IPS DF 4.7 (cell line): ENCODE data around the gene DHX30.
"Not testable (repeated sequence)": the region's sequence is repeated elsewhere in the genome, so short reads cannot be mapped to it uniquely, and the experiment has no call there.

Experiments
- DNase-seq: peaks from one replicate; pipeline ENCODE4 v3.0.0-alpha.2; 2013; ENCODE audit warnings: low spot score; ENCODE audit errors: extremely low read depth

The DHX30 gene

DNA sequence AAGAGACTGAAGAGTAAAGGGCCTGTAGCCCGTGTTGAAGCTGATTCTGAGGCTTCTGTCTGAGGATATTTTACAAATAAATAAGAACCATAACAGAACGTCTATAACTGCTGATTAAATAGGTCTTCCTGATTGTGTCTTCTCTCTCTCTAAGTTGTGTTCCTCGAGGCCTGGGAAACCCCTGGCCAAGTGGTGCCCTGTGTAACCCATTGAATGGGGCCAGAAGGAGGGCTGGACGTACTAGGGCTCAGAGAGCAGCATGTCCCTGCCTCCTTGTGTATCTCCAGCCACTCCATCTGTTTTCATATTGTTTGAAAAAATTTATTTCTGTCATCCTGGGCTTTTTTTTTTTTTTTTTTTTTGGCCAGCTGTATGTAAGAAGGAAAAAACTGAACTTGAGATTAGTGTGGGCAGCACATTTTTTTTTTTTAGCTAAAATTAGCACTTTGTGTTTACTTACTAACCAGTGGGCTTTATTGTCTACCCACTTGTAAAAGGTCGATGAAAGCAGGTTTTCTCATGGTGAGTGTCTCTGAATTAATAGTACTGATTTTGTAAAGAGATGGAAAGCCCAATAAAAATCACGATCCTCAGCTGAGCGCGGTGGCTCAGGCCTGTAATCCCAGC, 10.7 kb downstream of the DHX30 start:
- DNase-seq = no peak

DNA sequence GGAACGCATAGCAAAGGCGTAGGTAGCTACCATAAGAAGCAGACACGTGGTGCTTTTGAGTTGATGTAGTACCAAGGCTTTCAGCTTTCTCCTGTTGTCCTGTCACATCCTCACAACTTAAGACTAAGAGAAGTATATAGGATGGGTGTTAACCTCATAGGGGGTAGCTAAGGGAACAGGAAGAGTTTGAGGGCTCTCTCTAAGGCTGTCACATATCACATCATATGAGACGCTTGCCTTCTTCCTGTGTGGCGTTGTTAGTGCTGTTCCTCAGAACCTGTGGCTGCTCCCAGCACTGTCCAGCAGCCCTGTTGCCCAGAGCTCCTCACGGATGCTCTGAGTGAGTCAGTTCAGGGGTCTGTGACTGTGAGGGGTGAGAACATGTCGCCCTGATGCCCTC, 14.7 kb downstream of the DHX30 start:
- DNase-seq = no peak

DNA sequence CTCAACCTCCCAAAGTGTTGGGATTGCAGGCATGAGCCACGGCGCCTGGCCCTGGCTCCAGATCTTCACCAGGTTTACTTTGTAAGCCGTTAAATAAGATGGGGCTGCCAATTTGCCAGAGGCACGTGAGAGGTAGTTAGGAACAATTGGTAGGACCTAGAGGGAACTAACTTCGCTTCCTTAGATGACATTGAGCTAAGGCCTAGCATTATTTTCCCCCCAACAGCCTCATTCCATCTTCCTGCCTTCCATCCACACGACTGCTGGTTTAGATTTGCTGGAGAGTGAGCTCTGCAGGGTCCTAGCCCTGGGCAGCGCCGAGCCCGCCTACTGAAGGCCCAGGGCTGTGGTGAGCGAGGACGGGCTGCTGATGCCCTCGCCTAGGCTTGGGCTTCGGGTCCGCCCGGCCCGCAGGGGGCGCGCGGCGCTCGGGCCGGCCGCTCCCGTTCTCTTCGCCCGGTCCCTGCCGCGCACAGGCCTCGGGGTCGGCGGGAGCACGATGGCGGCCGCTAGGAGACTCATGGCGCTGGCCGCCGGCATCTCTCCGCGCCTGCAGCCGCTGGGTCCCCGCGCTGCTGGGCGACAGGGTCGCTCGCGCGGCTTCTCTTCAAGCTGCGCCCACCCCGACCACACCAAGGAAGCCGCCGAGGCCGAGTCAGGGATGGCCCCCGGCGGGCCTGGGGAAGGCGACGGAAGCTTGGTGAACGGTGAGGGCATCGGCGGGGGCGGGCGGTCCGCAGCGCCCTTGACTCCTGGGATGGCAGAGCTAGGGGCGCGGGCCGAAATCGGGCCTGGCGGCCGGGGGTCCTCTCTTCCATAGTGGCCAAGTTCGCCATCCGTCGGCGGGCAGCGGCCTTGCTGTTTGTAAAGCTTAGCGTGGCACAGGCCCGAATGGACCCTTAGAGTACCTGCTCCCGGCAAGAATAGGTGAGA, 21.9 kb downstream of the DHX30 start:
- no peak for DNase-seq

DNA sequence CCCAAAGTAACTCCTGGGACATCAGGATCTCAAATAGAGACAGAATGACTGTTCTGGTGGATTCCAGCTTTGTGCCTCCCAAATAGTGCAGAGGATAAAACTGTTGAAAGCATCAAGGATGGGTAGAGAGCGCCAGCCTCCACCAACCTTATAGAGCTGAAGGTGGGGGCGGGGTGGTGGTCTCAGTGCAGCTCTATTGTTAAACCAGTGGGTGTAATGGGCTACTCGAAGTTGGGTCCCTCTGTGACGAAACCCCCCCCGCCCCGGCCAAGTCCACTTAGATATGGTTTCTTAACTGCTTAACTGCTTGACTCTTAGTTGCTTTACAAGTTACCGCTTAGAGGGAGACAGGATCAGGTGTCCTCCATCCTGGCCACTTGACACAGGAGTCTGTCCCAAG, 22.7 kb downstream of the DHX30 start:
- DNase-seq = no peak

DNA sequence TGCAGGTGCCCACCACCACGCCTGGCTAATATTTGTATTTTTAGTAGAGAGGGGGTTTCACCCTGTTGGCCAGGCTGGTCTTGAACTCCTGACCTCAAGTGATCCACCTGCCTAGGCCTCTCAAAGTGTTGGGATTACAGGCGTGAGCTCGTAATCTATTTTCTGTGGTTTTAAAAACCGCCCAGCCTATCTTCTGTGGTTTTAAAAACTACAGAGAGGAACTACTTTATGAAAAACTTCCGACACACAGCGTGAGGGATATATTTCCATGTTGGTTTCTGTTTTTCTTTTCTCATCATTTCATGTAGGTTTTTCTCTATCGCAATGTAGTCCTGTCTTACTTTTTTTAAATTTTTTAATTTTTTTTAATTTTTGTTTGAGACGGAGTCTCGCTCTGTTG, 26.5 kb downstream of the DHX30 start:
- DNase-seq = not testable (repeated sequence)

DNA sequence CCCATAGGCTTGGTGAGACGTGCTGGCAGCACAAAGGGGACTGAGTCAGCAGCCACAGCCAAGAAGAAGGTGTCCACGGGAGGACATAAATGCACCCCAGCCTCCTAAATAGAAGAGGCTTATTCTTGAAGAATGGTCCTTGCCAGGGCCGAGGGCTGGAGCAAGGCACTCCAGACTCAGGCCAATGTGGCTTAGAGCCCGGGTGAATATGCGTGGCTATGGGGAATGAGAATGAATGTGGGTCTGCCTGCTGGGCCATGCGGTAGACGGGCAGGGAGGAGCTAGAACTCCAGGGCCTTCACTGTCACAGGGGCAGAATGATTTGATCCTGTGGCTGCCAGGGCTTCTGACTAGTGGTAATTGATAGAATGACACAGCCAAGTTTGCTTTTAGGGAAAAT, 34.0 kb downstream of the DHX30 start:
- DNase-seq = no peak

GRCh38 chr3:47838503-47838902, 35.6 kb downstream of the DHX30 start:
- DNase-seq = no peak

- DNase-seq = no peak
Observed at GRCh38 chr3:47841786-47842349, 38.9 kb downstream of the DHX30 start.

DNA sequence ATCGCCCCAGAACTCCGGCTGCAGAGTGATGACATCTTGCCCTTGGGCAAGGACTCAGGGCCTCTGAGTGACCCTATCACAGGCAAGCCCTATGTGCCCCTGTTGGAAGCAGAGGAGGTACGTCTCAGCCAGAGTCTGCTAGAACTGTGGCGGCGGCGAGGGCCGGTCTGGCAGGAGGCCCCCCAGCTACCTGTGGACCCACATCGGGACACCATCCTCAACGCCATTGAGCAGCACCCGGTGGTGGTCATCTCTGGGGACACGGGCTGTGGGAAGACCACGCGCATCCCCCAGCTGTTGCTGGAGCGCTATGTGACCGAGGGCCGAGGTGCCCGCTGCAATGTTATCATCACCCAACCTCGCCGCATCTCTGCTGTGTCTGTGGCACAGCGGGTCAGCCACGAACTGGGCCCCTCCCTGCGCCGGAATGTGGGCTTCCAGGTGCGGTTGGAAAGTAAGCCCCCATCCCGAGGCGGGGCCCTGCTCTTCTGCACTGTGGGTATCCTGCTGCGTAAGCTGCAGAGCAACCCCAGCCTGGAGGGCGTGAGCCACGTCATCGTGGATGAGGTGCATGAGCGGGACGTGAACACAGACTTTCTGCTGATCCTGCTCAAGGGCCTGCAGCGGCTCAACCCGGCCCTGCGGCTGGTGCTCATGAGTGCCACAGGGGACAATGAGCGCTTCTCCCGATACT, 43.4 kb downstream of the DHX30 start:
- DNase-seq = no peak

DNA sequence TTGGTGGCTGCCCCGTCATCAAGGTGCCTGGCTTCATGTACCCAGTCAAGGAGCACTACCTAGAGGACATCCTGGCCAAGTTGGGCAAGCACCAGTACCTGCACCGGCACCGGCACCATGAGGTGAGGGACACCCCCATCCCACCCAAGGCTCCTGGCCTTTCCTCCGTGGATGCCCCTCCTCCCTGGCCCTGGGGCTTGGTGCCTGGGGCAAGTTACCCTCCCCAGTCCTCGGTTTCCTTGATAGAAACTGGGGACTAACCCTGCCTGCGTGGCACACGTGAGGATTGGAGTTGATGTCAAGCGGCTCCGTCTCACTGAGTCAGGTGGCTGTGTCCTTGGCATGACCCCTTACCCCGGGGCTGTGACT, 43.9 kb downstream of the DHX30 start:
- no peak for DNase-seq

DNA sequence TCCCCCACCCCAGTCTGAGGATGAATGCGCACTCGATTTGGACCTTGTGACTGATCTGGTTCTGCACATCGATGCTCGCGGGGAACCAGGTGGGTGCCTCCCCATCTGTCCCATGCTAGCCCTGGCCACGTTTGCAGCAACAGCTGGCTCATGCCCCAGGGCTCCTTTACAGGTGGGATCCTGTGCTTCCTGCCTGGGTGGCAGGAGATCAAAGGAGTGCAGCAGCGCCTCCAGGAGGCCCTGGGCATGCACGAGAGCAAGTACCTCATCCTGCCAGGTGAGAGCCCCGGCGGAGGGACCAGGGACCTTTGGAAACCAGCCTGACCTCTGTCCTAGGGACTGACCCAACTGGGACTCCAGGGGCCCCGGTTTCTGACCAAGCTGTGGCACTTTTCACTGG, 44.3 kb downstream of the DHX30 start:
- no peak for DNase-seq

DNA sequence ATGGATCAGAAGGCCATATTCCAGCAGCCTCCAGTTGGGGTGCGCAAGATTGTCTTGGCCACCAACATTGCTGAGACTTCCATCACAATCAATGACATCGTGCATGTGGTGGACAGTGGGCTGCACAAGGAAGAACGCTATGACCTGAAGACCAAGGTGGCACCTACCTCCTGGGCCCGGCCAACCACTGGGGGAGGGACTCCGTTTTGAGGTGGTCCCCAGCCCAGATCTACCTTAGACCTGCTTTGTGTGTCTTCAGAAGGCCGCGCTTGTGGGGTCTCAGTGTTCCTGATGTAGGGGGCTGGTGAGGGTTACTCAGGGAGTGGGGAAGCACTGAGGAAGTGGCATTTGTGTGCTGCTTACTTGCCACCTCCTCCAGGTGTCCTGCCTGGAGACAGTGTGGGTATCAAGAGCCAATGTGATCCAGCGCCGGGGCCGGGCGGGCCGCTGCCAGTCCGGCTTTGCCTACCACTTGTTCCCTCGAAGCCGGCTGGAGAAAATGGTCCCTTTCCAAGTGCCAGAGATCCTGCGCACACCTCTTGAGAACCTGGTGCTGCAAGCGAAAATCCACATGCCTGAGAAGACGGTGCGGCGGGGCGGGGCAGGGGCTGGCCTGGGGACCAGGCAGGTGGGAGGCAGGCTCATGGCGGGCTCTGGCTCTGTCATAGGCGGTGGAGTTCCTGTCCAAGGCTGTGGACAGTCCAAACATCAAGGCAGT, 45.0 kb downstream of the DHX30 start:
- DNase-seq = no peak

GRCh38 chr3:47848599-47849117, 45.7 kb downstream of the DHX30 start:
- DNase-seq = no peak

DNA sequence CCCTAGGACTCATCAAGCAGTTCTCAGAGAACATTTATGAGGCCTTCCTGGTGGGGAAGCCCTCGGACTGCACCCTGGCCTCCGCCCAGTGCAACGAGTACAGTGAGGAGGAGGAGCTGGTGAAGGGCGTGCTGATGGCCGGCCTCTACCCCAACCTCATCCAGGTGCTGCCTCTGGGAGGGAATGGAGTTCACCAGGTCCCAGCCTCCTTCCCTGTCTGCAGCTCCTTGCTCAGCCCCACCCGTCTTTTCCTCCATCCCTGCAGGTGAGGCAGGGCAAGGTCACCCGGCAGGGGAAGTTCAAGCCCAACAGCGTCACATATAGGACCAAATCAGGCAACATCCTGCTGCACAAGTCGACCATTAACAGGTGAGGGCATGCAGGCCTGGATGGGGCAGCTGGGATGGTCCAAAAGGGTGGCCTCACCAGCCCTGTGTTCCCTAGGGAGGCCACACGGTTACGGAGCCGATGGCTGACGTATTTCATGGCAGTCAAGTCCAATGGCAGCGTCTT, 46.3 kb downstream of the DHX30 start:
- no peak for DNase-seq

DNA sequence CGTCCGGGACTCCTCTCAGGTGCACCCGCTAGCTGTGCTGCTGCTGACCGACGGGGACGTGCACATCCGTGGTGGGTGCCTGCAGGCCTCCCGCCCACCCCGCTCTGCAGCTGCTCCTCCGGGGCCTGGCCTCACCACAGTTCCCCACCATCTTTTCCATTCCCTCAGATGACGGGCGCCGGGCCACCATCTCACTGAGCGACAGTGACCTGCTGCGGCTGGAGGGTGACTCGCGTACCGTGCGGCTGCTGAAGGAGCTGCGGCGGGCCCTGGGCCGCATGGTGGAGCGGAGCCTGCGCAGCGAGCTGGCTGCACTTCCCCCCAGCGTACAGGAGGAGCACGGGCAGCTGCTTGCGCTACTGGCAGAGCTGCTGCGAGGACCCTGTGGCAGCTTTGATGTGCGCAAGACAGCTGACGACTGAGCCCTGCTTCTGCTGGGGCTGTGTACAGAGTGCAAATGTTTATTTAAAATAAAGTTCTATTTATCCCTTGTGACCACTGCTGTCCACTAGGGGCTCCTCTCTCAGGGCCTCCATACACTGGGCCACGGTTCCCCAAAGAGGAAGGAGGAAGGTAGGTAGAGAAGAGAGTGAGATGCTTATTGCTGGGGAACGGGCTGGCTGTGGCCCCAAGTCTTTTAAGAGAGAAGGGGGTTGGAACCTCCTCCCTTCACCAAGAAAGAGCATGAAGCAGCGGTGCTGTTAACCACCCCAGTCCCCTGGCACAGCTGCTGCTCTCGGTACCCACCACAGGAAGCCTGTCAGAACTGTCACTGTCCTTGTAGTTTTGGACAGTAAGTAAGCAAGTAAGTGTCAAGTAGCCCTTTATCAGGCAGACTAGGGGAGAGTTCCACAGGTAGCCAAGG, 47.0 kb downstream of the DHX30 start:
- no peak for DNase-seq

- no peak for DNase-seq
Observed at GRCh38 chr3:47850564-47851410, 47.8 kb downstream of the DHX30 start.

- no peak for DNase-seq
Observed at GRCh38 chr3:47851888-47852603, 49.1 kb downstream of the DHX30 start.
